ENCODE data around the gene CARMIL1. TPM values are rescaled to one million over a fixed set of nuclear protein-coding genes. Genes with fewer than 3 reads are reported as not detected.

CARMIL1 gene
- total RNA-seq, 1 experiment from 2014 or later, result 23.6 TPM

DNA sequence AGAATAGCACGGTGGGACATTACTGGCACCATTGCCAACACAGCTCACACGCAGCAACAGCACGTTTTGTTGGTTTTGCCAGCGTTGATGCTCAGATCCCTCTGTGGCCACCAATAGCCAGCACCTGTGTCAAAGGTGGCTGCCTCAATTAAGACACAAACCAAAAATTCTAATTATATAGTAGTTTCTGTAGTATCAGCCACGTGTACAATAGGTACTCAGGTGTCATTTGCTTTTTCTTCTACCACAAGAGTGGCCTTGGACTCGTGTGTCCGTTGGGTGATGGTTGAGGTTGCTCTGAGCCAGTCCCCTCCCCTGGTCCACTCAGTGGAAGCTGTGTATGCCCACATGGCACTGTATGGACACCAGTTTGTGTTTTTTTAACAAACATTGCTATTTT, 105.1 kb downstream of the CARMIL1 start:
- peaks cover 0 to 9% (median 8%) of the 10 kb centered on the region in 3 experiments; a peak in 4 of 7 replicates for H3K36me3 Mint-ChIP-seq (ENCODE audit: insufficient read depth in 1 of 3, low read depth in 3 of 3)
- Histone ChIP-seq H3K79me1 (ENCODE audit: insufficient read depth, low read depth, low read length, poor library complexity, severe bottlenecking) (peaks cover 3% of the 10 kb centered on the region), H3K23ac (ENCODE audit: insufficient read length, low read depth, low read length) (no peak overlapping the region), H3K4ac (ENCODE audit: low read depth, low read length) (no peak overlapping the region), H3K14ac (ENCODE audit: insufficient read depth, low read length) (no peak overlapping the region), H2BK15ac (ENCODE audit: low read depth, low read length) (no peak overlapping the region; the same call in 1 of the 2 replicates), H3K23me2 (ENCODE audit: insufficient read length, low read depth, low read length, poor library complexity, severe bottlenecking) (no peaks in the 10 kb centered on the region), H3K9ac (ENCODE audit: extremely low read depth, insufficient read length, low read length) (no peak overlapping the region), H3K79me2 (ENCODE audit: insufficient read depth, low read length) (peaks cover 1% of the 10 kb centered on the region; the same call in 1 of the 2 replicates), H3K27ac (ENCODE audit: insufficient read length, low read depth, low read length) (no peak overlapping the region), H4K20me1 (ENCODE audit: control insufficient read depth, insufficient read depth, insufficient read length) (no peaks in the 10 kb centered on the region), H2AFZ (ENCODE audit: low read length) (no peak overlapping the region), H3K56ac (ENCODE audit: insufficient read length, low read depth, low read length) (no peak overlapping the region), H3T11ph (ENCODE audit: low read length) (no peak overlapping the region), H3K18ac (ENCODE audit: insufficient read length, low read depth, low read length) (no peak overlapping the region), H2BK5ac (ENCODE audit: insufficient read length, low read length) (no peak overlapping the region), H2BK20ac (ENCODE audit: low read depth, low read length, poor library complexity, severe bottlenecking) (no peak overlapping the region), H4K91ac (ENCODE audit: insufficient read length, low read depth, low read length) (no peak overlapping the region), H3K4me1 (ENCODE audit: insufficient read depth, low read length) (no peaks in the 10 kb centered on the region), H4K5ac (ENCODE audit: insufficient read length, low read depth, low read length) (no peak overlapping the region), H2AK5ac (ENCODE audit: insufficient read length, low read length) (peak overlapping the region; percentile 30), H2BK12ac (ENCODE audit: insufficient read length, low read depth, low read length) (no peak overlapping the region), H4K8ac (replicated peaks; ENCODE audit: insufficient read length, low read depth, low read length) (no peak overlapping the region), H3K27me3 (ENCODE audit: insufficient read depth, low read length) (no peaks in the 10 kb centered on the region), H3K4me2 (ENCODE audit: insufficient read depth, insufficient read length, low read length) (no peak overlapping the region), H3K9me3 (ENCODE audit: control insufficient read depth, low read depth, low read length) (no peaks in the 10 kb centered on the region), H2BK120ac (ENCODE audit: low read depth, low read length, poor library complexity, severe bottlenecking) (no peak overlapping the region)
- WGBS (ENCODE audit: extremely low coverage, insufficient read length, low lambda C conversion rate), result no CpG with 5 or more reads among the region's 7 CpGs
- no peak overlapping the region for H3K27ac Mint-ChIP-seq
- no peak for DNase-seq
- no peaks in the 10 kb centered on the region for H3K27me3 Mint-ChIP-seq (ENCODE audit: low read depth)
- H3K9me3 Mint-ChIP-seq, result no peaks in the 10 kb centered on the region
- TF ChIP-seq, protein P1, sequence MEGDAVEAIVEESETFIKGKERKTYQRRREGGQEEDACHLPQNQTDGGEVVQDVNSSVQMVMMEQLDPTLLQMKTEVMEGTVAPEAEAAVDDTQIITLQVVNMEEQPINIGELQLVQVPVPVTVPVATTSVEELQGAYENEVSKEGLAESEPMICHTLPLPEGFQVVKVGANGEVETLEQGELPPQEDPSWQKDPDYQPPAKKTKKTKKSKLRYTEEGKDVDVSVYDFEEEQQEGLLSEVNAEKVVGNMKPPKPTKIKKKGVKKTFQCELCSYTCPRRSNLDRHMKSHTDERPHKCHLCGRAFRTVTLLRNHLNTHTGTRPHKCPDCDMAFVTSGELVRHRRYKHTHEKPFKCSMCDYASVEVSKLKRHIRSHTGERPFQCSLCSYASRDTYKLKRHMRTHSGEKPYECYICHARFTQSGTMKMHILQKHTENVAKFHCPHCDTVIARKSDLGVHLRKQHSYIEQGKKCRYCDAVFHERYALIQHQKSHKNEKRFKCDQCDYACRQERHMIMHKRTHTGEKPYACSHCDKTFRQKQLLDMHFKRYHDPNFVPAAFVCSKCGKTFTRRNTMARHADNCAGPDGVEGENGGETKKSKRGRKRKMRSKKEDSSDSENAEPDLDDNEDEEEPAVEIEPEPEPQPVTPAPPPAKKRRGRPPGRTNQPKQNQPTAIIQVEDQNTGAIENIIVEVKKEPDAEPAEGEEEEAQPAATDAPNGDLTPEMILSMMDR (conservative IDR thresholded peaks at IDR 0.05), result no peak
- H3K4me1 Mint-ChIP-seq, result peaks cover 9 to 10% of the 10 kb centered on the region in 2 experiments
- H3K4me3 Mint-ChIP-seq, result no peak overlapping the region

All from H9 (cell line).